MM.1S (cell line): Measurements from ENCODE around the gene LRMDA.

Experiments
- EZH2 ChIP-seq: fragments of 300-600 bp; sonication (generic); optimal IDR thresholded peaks from 2 replicates; pipeline ENCODE3; 2017; ENCODE audit warnings: low read depth, mild to moderate bottlenecking, antibody characterized with exemption, low read length, mixed read lengths
- EZH2phosphoT487 ChIP-seq: fragments of 300-600 bp; sonication (generic); IDR thresholded peaks from 2 replicates; pipeline ENCODE4 v1.6.1; 2018; ENCODE audit warnings: antibody characterized with exemption, low read length
- TF ChIP-seq, protein P1 (sequence below): fragments of 300-600 bp; sonication (generic); IDR thresholded peaks from 2 replicates; pipeline ENCODE4 v1.5.1; 2016; ENCODE audit warnings: antibody characterized with exemption, low read length, mixed read lengths

DNA sequence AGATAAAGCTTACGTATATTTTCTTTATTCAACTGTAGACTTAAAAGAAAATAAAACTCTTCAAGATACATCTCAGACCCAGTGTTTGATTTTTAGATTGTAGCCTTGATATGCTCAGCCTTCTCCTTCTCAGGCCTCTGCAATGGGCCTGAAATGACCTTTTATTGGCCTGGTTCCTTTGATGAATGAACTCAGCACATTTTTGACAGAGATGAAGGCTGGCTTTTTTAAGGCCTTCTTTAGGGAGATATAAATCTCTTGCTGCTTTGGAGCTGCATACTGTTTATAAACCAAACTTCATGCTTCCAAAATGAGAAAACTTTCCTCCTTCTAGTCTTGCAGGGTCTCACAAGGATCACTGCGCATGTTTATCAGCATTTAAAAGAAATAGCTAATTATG lies 1049.8 kb downstream of the LRMDA start:
- TF ChIP-seq, protein P1, sequence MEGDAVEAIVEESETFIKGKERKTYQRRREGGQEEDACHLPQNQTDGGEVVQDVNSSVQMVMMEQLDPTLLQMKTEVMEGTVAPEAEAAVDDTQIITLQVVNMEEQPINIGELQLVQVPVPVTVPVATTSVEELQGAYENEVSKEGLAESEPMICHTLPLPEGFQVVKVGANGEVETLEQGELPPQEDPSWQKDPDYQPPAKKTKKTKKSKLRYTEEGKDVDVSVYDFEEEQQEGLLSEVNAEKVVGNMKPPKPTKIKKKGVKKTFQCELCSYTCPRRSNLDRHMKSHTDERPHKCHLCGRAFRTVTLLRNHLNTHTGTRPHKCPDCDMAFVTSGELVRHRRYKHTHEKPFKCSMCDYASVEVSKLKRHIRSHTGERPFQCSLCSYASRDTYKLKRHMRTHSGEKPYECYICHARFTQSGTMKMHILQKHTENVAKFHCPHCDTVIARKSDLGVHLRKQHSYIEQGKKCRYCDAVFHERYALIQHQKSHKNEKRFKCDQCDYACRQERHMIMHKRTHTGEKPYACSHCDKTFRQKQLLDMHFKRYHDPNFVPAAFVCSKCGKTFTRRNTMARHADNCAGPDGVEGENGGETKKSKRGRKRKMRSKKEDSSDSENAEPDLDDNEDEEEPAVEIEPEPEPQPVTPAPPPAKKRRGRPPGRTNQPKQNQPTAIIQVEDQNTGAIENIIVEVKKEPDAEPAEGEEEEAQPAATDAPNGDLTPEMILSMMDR: no peak
- TF ChIP-seq EZH2: no peak
- TF ChIP-seq EZH2phosphoT487: no peak
